T-cell (primary cell): ENCODE results near the gene TSSK6. TPM values are rescaled to one million over a fixed set of nuclear protein-coding genes. Genes with fewer than 3 reads are reported as not detected.
"Not testable (repeated sequence)": the region's sequence is repeated elsewhere in the genome, so short reads cannot be mapped to it uniquely, and the experiment has no call there.

Experiments
- ATAC-seq, 4 experiments: fragments of 200-7000 bp in 3 of 4; fragments of 150-1000 bp in 1 of 4; cut with Tn5 transposase; replicated peaks in 1 of 4; 1 replicate in 3 of 4; 2 replicates in 1 of 4; pipeline ENCODE4 v1.10.0; 2021; ENCODE audit warnings: moderate library complexity in 3 of 4, mild to moderate bottlenecking in 2 of 4, moderate number of reproducible peaks in 1 of 4
- CTCF ChIA-PET, 2 donors: fragments of 300-600 bp; sonication (Branson Sonifier 250); formaldehyde crosslinking; loops; one replicate each; lab custom pipeline; 2022; ENCODE audit warnings: antibody characterized with exemption in 2 of 2; lab: Charles Lee
- POLR2A ChIA-PET, 2 donors: fragments of 300-600 bp; sonication (Branson Sonifier 250); formaldehyde crosslinking; loops; one replicate each; lab custom pipeline; 2022; ENCODE audit warnings: antibody characterized with exemption in 2 of 2; lab: Charles Lee
- DNase-seq, 35 experiments: peaks; one replicate each; pipeline versions ENCODE4 v3.0.0 to v3.0.0-alpha.2; 2013 to 2023
- H3K27ac ChIP-seq: one replicate; pipeline ENCODE4 v1.5.1; 2013; ENCODE audit warnings: low read length
- H3K27me3 ChIP-seq, 2 experiments: replicated peaks in 1 of 2; 1 replicate in 1 of 2; 2 replicates in 1 of 2; pipeline versions ENCODE4 v1.6.1 to v1.7.0; 2013; ENCODE audit warnings: low read length in 1 of 2, mixed read lengths in 1 of 2; ENCODE audit not compliant: control insufficient read depth in 2 of 2, insufficient read depth in 2 of 2; ENCODE audit errors: extremely low read depth in 1 of 2
- H3K36me3 ChIP-seq, 2 donors: 1 replicate in 1 of 2; 2 replicates in 1 of 2; pipeline versions ENCODE4 v1.6.1 to v1.7.0; 2013; ENCODE audit warnings: low read length in 1 of 2; ENCODE audit not compliant: control insufficient read depth in 2 of 2, insufficient read depth in 1 of 2; ENCODE audit errors: extremely low read depth in 1 of 2
- H3K4me1 ChIP-seq, 2 experiments: 1 replicate in 1 of 2; 2 replicates in 1 of 2; pipeline versions ENCODE4 v1.6.1 to v1.7.0; 2013; ENCODE audit warnings: low read length in 2 of 2, mixed read lengths in 1 of 2; ENCODE audit not compliant: insufficient read depth in 2 of 2, control insufficient read depth in 1 of 2; ENCODE audit errors: extremely low read depth in 1 of 2
- H3K4me3 ChIP-seq, 2 donors: 1 replicate in 1 of 2; 2 replicates in 1 of 2; pipeline versions ENCODE4 v1.5.1 to v1.7.0; 2013; ENCODE audit warnings: mild to moderate bottlenecking in 2 of 2, low read length in 1 of 2, moderate library complexity in 1 of 2; ENCODE audit not compliant: control insufficient read depth in 1 of 2; ENCODE audit errors: extremely low read depth in 1 of 2
- H3K9me3 ChIP-seq: 2 replicates; pipeline ENCODE4 v1.7.0; 2013
- H3K27ac Mint-ChIP-seq, 2 donors: one replicate each; pipeline ENCODE4 v1.8.0; 2020 to 2021; ENCODE audit warnings: mild to moderate bottlenecking in 2 of 2, mixed read lengths in 2 of 2
- H3K27me3 Mint-ChIP-seq, 2 donors: one replicate each; pipeline ENCODE4 v1.8.0; 2021 to 2022; ENCODE audit warnings: mixed read lengths in 2 of 2
- H3K36me3 Mint-ChIP-seq: one replicate; pipeline ENCODE4 v1.8.0; 2021; ENCODE audit warnings: mixed read lengths
- H3K4me1 Mint-ChIP-seq, 3 donors: one replicate each; pipeline ENCODE4 v1.8.0; 2020 to 2022; ENCODE audit warnings: mixed read lengths in 3 of 3, mild to moderate bottlenecking in 1 of 3
- H3K4me3 Mint-ChIP-seq, 3 donors: one replicate each; pipeline ENCODE4 v1.8.0; 2020 to 2022; ENCODE audit warnings: mild to moderate bottlenecking in 3 of 3, mixed read lengths in 3 of 3, moderate library complexity in 3 of 3
- H3K9me3 Mint-ChIP-seq, 3 donors: one replicate each; pipeline ENCODE4 v1.8.0; 2020 to 2022; ENCODE audit warnings: mixed read lengths in 3 of 3
- WGBS: methylation state at CpG from one replicate; pipeline ENCODE4 v1.1.5; 2013; ENCODE audit warnings: missing lambda C conversion rate; ENCODE audit not compliant: insufficient coverage; 5-methylcytosine and 5-hydroxymethylcytosine counted together
- total RNA-seq, 35 experiments: library from RNA in 6 of 35; stranded (reverse) in 6 of 35; fragments of 120-200 nt in 1 of 35; gene quantifications; one replicate each; pipeline versions ENCODE4 v1.2.1 to v1.2.4 and lab custom pipeline; 2013 to 2026

The TSSK6 gene
- total RNA-seq, 5 donors from 2014 or later (not counting 1 experiment from before 2014, with no cell fraction given) = 3.9 to 13.0 (median 11.0) TPM

DNA sequence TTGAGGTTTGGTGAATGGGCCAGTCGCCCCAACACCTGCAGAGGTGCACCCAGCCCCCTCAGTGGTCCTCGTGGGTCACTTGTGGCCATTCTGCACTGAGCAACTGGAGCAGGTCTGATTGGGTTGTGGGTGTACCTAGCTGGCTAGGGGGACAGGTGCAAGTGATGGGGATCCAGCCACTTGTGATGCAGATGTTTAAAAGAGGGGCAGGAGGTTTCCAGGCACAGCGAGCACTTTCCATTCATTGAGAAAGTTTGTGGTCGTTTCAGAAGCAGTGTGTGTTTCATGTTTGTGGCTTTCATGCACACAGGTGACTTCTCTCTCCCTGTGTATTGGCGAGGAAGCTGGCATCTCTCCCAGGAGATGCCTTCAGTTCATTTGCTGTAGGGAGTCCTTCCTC, 34.7 kb downstream of the TSSK6 start:
- WGBS = 67% methylated on average over 3 of the region's 5 CpGs
- Histone ChIP-seq H3K36me3 (peaks cover 22 to 38% of the 10 kb centered on the region in 2 donors), H3K9me3 (no peaks in the 10 kb centered on the region), H3K27me3 (no peaks in the 10 kb centered on the region), H3K4me1 (peaks cover 5 to 65% of the 10 kb centered on the region in 2 experiments), H3K4me3 (no peak overlapping the region), H3K27ac (peak overlapping the region; percentile 35)
- Mint-ChIP-seq H3K27ac (peak overlapping the region; percentile 65 to 84), H3K9me3 (no peaks in the 10 kb centered on the region), H3K4me1 (peaks cover 58 to 74% (median 73%) of the 10 kb centered on the region in 3 donors), H3K4me3 (no peak overlapping the region), H3K27me3 (no peaks in the 10 kb centered on the region), H3K36me3 (peaks cover 9% of the 10 kb centered on the region)
- ATAC-seq (peak in 1 of 4 experiments; percentile 21), DNase-seq (no peak)
- ChIA-PET CTCF (interaction anchor here in 1 of 2 donors (0.5 kb wide), 1 partner anchor 153 kb away, joined by 3 read pairs; no protein-coding TSS in a partner anchor), POLR2A (interaction anchor here in 1 of 2 donors (0.7 kb wide), 1 partner anchor 92 kb away, joined by 3 read pairs; no protein-coding TSS in a partner anchor)

GRCh38 chr19:19477705-19478383, 37.5 kb downstream of the TSSK6 start:
- Histone ChIP-seq H3K36me3 (peaks cover 25 to 47% of the 10 kb centered on the region in 2 donors), H3K4me3 (no peak overlapping the region), H3K27me3 (no peaks in the 10 kb centered on the region), H3K9me3 (no peaks in the 10 kb centered on the region), H3K27ac (no peak overlapping the region), H3K4me1 (peaks cover 4 to 77% of the 10 kb centered on the region in 2 experiments)
- POLR2A ChIA-PET = no interaction called here
- CTCF ChIA-PET = no interaction called here
- H3K36me3 Mint-ChIP-seq = peaks cover 17% of the 10 kb centered on the region
- ATAC-seq = no peak
- DNase-seq = no peak
- no peaks in the 10 kb centered on the region for H3K27me3 Mint-ChIP-seq
- H3K4me1 Mint-ChIP-seq = peaks cover 60 to 83% (median 80%) of the 10 kb centered on the region in 3 donors
- H3K9me3 Mint-ChIP-seq = no peaks in the 10 kb centered on the region
- H3K4me3 Mint-ChIP-seq = no peak overlapping the region
- WGBS = 97% methylated on average over 5 of the region's 10 CpGs
- peak overlapping the region; percentile 80 to 82 for H3K27ac Mint-ChIP-seq

GRCh38 chr19:19475849-19476828, 39.2 kb downstream of the TSSK6 start:
- no peaks in the 10 kb centered on the region for H3K9me3 Mint-ChIP-seq
- H3K27ac Mint-ChIP-seq = peak overlapping the region; percentile 84 to 91
- H3K27me3 Mint-ChIP-seq = no peaks in the 10 kb centered on the region
- peak overlapping the region; percentile 7 to 57 (median 35) for H3K4me3 Mint-ChIP-seq
- peaks cover 20% of the 10 kb centered on the region for H3K36me3 Mint-ChIP-seq
- ATAC-seq (peak in 1 of 4 experiments; percentile 12), DNase-seq (no peak)
- no peak overlapping the region for H3K27ac ChIP-seq
- ChIA-PET CTCF (no interaction called here), POLR2A (no interaction called here)
- peaks cover 25 to 44% of the 10 kb centered on the region in 2 donors for H3K36me3 ChIP-seq
- WGBS = 86% methylated on average over 16 of the region's 19 CpGs
- peaks cover 5 to 79% of the 10 kb centered on the region in 2 experiments for H3K4me1 ChIP-seq
- no peaks in the 10 kb centered on the region for H3K27me3 ChIP-seq
- no peak overlapping the region for H3K4me3 ChIP-seq
- H3K9me3 ChIP-seq = no peaks in the 10 kb centered on the region
- peaks cover 73 to 92% (median 89%) of the 10 kb centered on the region in 3 donors for H3K4me1 Mint-ChIP-seq

DNA sequence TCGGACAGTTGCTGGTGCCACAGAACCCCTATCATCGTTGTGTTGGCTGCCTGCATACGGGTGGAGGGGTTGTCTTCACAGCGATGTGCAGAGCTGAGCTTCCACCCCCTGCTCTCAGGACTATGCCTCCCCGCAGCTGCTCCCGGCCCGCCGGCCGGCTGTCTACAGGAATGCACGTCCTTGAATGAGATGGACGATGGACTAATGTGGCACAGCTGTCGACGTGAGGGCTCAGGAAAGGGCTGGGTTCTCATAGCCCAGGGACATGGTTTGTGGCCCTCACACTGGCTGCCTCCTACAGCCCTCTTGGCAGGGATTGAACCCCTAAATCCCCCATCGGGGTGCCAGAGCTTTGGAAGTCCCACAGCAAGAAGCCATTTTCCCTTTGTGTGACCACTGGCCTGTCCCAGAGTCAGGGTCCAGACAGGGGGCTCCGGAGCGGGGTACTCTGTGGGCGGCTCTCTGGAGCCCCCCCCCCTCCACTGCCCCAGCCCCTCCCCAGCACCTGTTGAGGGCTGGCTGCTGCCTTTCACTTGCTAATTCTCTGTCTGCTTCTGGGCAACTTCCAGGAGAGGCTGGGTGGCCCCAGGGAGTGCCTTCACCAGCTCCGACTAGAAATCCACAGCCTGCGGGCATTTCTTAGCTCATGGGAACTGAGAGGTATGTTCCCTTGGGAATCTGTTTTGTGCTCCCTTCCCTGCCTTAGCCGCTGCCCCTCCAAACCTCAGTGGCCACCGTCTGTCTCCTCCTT, 40.2 kb downstream of the TSSK6 start:
- WGBS = 96% methylated on average over 16 of the region's 21 CpGs
- no peak for DNase-seq
- H3K36me3 ChIP-seq = peaks cover 20 to 34% of the 10 kb centered on the region in 2 donors
- CTCF ChIA-PET = no interaction called here
- H3K36me3 Mint-ChIP-seq = peaks cover 25% of the 10 kb centered on the region
- H3K9me3 Mint-ChIP-seq = no peaks in the 10 kb centered on the region
- peak overlapping the region; percentile 84 to 94 for H3K27ac Mint-ChIP-seq
- H3K9me3 ChIP-seq = no peaks in the 10 kb centered on the region
- H3K4me3 ChIP-seq = no peak overlapping the region
- H3K4me3 Mint-ChIP-seq = no peak overlapping the region
- POLR2A ChIA-PET = no interaction called here
- H3K4me1 Mint-ChIP-seq = peaks cover 73 to 92% (median 89%) of the 10 kb centered on the region in 3 donors
- H3K27me3 ChIP-seq = no peaks in the 10 kb centered on the region
- H3K4me1 ChIP-seq = peaks cover 5 to 73% of the 10 kb centered on the region in 2 experiments
- H3K27me3 Mint-ChIP-seq = no peaks in the 10 kb centered on the region
- H3K27ac ChIP-seq = peak overlapping the region; percentile 63
- no peak for ATAC-seq

GRCh38 chr19:19472106-19472505, 43.2 kb downstream of the TSSK6 start:
- POLR2A ChIA-PET = interaction anchor here (0.6 to 0.7 kb wide), 3 partner anchors 27 to 1314 kb away, joined by 3 read pairs; no protein-coding TSS in a partner anchor
- no CpG with 5 or more reads among the region's 5 CpGs for WGBS
- not testable (repeated sequence) for H3K4me3 ChIP-seq, H3K9me3 ChIP-seq, DNase-seq, H3K27me3 Mint-ChIP-seq, H3K27me3 ChIP-seq
- peaks cover 13 to 42% of the 10 kb centered on the region in 2 donors for H3K36me3 ChIP-seq
- peaks cover 2 to 63% of the 10 kb centered on the region in 2 experiments for H3K4me1 ChIP-seq
- peaks cover 43% of the 10 kb centered on the region for H3K36me3 Mint-ChIP-seq
- peak overlapping the region in 2 of 3 donors; percentile 14 to 16 for H3K4me3 Mint-ChIP-seq
- CTCF ChIA-PET = interaction anchor here in 1 of 2 donors (1.0 kb wide), 1 partner anchor 67 kb away, joined by 4 read pairs; the partner anchor contains the start of gene GATAD2A
- H3K27ac ChIP-seq = peak overlapping the region; percentile 15
- H3K9me3 Mint-ChIP-seq = peaks cover 8 to 16% (median 16%) of the 10 kb centered on the region in 3 donors
- peak in 1 of 4 experiments; percentile 27 for ATAC-seq
- H3K4me1 Mint-ChIP-seq = peaks cover 56 to 76% (median 66%) of the 10 kb centered on the region in 3 donors
- peak overlapping the region; percentile 83 to 85 for H3K27ac Mint-ChIP-seq
